Measurements from ENCODE around the gene NRARP.

The NRARP gene

DNA sequence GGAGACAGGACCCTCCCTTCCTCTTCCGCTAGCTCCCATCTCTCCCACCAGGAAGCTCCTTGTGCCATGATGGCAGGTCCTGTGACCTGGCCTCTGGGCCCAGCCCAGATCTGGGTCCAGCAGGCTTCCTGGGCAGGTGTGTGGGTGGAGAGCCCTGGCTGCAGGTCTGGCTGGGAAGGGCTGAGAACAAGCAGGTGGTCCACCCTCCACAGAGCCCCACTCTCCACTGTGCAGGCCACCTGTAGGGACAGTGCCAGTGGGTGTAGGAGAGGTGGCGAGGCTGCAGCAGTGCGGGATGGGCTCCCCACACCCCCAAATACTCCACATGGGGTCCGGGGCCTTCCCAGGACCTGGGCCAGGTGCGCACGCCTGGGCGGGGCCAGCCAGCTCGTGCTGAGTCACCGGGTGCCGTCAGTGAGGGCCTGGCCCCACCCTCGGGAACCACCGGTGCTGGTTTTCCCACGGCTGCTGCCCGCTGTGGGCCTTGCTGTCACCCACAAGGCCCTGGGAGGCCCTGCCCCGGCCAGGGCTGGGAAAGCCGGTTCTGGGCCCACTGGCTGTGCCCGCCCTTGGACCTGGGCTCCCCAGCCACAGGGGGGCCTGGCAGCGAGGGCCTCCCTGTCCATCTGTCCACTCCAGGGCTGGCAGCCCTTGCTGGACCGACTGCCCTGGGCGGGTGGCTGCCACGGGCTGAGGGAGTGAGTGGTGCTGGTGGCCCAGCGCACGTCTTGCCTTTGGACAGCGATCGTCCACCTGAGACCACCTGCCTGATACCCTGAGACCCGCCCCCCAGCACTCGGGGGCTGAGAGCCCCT lies 9.3 kb upstream of the NRARP start:
- DNase-seq (ENCODE audit: low read depth, low spot score): no peak

DNA sequence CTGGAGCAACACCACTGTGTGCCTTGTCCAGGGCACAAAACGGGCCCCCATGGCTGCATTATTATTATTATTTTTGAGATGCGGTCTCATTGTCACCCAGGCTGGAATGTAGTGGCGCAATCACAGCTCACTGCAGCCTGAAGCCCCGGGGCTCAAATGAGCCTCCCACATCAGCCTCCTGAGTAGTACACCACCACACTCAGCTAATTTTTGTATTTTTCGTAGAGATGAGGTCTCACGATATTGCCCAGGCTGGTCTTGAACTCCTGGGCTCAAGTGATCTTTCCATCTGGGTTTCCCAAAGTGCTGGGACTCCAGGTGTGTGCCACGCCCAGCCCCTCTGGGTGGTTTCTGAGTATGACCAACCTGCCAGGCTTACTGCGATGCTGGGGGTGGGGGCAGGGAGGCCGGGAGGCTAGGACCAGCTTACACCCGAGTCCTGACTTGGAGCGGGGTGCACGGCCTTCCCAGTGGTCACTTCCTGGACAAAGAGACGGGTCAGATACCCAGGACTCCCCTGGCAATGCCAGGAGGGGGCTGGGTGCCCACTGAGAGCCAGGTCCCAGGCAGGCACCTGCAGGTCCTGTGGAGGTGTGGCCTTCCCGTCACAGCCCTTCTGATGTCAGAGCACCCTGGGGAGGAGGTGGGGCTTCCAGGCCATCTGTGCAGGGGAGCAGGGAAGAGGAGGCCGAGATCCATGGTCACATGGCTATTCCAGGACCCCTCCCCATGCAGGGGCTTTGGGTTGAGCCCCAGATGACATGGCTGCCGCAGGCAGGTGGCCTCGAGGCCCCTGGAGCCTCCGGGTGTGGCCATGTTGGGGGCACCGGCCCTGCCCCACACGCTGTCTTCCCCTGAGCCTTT lies 8.3 kb upstream of the NRARP start:
- DNase-seq (ENCODE audit: low read depth, low spot score): no peak

DNA sequence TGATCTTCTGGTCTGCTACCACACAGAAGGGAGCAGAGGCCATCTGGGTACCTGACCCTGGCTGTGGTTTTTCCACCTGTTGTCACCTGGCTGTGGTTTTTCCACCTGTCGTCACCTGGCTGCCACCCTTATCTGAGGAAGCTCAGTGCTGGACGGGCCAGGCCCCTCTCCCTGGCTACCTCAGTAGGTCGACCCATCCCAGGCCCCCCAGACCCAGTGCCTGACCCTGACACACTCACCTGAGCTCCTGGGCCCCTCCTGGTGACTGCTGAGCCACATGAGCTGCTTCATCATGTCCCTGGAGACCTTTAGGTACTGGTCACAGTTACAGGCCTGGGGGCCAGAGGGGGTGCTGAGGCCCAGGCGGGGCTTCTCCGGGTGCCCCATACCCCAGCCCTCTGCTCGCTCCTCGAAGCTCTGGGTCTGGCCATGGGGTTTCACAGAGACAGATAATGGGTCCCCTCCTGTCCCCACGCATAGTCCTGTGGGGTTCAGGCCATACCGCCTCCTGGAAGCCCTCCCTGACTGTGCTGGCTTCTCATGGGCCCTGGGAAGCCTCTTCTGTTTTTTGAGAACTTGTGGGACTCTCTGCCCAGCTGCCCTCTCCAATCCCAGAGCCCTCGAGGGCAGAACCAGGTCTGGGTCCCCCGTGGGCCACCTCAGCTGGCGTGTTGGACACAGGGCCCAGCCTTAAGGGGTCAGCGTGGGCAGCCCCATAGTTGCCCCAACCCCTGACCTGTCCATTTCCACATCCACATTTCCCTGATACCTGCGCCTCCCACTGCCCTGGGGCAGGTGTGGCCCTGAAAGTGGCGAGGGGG lies 7.5 kb upstream of the NRARP start:
- DNase-seq (ENCODE audit: low read depth, low spot score): no peak

DNA sequence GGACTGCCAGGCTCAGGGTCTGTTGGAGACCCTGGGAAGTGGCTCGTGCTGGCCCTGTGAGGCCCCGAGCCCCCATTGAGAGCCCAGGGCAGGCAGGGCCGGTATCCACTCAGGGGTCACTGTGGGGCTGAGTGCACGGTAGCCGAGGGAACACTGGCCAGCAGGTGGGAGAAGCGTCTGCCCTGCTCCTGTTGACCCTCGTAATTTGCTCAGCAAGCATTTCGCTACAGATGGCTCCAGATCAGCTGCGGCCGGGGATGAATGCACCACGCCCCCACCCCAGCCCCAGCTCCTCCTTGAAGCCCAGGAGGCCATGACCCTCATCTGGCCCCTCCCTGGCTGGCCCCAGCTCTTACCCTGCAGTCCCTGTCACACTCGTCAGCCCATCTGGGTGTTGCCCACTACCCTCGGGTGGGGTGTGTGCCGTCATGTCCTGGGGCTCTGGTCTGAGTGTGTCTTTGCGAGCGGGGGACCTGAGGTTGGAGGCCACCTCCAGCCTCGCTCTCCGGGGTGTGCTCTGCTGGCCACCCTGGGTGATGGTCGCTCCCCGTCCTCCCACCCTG lies 6.1 kb upstream of the NRARP start:
- DNase-seq (ENCODE audit: low read depth, low spot score): no peak

DNA sequence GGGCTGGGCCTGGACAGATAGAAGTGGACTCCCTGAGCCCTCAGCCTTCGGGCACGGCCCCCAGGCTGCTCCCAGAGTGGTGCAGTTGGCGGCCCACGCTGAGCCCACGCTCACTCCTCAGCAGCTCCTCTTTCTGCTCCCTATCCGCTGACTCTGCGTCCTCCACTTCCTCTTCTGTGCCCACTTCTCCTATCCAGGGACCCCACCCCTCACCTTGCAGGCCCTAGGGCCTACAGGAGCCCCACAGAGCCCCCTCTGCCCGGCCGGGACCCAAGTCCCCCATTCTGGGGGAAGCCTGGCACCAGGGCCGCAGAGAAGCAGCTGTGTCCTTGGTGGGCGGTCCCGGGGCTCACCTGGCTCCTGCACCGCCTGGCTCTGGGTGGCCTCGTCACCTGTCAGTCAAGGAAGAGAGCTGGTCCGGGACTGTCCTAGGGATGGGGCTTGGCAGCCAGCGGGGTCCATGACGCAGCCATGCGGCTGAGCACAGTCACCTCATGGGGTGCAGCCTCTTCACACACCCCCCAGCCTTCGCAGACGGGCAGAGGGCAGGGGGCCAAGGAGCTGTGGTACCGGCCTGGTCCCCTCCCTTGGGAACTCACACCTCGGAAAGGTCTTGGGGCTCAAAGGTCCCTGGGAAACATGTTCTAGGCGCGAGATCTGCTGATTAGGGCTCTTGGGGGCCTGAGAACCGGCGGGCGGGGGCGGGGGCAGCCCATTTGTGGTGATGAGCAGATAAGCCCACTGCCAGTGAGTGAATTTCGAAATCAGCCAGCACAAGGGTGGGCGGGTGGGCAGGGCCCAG lies 5.4 kb upstream of the NRARP start:
- DNase-seq (ENCODE audit: low read depth, low spot score): no peak

DNA sequence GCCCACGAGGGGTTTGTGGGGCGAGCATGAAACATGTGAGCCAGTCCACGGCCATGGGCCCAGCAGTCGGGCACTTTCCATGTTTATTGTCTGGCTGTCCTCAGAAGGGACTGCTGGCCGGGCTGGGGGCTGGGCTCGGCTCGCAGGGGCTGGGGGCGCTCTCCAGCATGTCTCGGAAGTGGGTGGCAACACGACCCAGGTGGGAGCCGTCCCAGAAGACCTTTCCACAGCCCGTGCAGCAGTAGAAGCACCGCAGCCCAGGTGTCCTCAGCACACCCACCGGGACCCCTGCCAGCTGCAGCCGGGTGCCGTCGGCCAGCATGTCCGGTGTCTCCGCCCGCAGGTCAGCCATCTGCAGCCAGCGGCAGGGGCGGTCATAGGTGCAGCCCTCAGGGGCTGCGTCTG lies 4.8 kb upstream of the NRARP start:
- no peak for DNase-seq (ENCODE audit: low read depth, low spot score)

DNA sequence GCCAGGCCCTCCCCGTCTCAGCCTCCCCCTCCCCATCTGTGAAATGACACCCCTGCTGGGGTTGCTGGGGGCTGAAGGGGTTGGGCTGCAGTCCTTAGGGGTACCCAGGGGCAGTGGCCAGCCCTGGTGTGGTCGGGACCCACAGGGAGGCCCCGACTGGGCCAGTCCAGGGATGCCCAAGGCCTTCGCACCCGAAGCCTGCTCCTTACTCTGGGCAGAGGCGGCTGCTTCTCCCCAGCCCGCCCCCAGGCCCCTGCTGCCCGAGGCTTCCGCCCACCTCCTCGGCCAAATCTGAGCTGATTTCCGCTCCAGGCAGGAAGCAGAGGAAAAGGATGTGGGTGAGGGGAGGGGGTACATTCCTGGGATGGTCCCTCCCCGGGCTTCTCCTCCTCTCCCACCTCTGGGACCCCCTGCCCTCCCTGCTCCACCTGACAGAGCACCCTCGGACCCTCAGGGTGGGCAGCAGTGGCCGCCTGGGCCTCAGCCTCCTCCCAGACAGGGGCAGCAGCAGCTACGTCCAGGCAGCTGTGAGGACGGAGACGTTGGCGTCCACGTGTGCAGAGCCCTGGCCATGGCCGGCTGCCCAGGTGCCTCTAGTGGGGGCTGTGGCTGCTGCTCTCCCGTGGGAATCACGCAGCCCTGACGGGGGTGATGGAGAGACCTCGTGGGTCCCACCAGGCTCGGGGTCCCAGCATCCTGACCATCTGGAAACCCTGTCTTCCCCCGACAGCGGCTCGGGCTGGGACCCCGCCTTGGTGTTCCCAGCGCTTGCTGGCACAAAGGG lies 4.2 kb upstream of the NRARP start:
- no peak for DNase-seq (ENCODE audit: low read depth, low spot score)

DNA sequence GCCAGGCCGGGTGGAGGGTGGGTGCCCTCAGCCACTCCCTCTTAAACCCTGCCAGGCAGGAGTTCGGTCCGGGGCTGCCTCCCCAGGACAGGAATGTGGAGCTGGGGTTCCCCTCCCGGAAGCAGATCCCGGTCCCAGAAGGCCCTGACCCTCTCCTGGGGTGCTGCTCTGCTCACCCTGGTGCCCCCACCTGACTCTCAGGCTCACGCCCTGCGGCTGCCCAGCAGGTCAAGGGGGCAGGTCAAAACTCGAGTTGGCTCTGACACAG lies 3.7 kb upstream of the NRARP start:
- DNase-seq (ENCODE audit: low read depth, low spot score): no peak

DNA sequence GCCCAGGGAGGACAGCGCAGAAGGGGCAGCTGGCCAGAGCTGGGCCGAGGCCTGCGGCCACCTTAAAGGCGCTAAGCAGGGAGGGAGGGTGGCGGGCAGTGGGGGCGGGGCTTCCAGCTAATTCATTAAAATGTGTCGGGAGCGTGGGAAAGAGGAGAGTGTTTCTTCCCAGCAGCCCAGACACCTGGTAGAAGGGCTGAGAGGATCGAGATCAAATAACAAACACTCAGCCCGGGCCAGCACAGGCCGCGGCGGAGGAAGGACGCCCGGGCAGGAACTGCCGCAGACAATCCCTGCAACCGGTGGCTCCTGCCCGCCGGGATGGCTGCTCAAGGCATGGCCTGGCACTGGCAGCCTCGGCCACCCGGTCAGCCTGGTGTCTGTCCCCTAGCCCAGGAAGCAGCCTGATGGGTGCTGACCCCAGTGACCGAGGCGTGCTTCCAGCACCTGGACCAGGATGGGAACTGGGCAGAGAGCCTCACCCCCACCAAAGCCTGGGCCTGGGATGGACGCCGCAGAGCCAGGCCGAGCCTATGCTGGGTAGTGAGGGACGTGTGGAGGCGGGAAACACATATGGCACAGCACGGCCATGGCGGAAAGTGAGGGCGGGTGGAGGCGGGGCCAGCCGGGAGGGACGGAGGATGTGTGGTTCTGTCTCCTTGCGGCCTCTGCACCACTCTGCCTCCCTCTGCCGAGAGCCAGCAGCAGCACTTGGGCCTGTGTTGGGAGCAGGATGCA lies 3.2 kb upstream of the NRARP start:
- DNase-seq (ENCODE audit: low read depth, low spot score): no peak

DNA sequence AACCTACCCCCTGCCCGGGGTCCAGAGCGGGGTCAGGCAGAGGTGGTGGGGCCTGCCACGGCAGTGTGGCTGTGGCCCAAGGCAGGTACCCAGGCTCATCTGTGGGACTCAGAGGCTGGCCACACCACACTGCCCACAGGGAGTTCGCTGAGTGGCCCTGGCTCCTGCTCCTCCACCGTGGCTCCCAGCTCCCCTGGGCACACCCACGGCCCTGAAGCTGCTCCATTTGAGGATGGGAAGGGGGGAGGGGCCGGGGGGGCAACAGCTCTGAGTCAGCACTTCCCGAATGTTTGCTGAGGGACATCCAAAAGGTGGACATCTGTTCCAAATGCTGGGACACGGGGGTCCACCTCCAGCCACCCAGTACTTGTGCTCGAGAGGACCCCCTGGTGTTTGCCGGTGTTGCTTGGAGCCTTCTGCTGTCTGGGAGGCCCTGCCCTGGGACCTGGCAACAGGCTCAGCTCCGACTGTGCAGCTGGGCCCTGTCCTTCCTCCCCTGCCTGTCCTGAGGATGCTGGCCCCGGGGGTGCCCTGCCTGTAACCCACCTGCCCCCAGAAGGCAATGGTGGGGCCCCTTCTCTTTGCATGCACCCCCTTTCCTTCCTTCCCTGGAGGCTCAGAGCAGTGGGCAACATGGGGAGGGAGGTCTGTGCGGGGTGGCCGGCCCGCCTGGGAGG lies 2.5 kb upstream of the NRARP start:
- DNase-seq (ENCODE audit: low read depth, low spot score): no peak

DNA sequence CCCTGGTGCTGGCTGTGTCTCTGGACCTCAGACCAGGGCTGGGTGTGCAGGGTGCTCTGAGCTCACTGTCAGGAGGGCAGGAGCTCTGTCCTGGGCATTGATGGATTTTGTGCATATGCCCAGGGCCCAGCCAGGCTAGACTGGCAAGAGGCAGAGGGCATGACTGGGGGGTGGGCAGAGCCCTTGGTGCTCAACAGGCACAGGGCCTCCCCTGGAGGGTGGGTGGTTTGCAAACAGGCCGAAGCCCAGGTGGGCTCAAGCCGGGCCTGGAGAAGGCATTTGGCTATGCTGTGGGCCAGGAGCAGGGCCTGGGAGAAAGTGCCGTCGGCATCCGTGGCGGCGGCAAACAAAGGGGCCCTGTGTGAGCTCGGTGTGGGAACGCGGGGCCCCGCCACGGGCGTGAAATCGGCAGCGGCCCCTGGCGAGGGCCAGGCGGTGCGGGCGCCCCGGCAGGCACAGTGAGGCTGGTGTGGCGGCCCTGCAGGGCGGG lies 1.9 kb upstream of the NRARP start:
- DNase-seq (ENCODE audit: low read depth, low spot score): no peak

DNA sequence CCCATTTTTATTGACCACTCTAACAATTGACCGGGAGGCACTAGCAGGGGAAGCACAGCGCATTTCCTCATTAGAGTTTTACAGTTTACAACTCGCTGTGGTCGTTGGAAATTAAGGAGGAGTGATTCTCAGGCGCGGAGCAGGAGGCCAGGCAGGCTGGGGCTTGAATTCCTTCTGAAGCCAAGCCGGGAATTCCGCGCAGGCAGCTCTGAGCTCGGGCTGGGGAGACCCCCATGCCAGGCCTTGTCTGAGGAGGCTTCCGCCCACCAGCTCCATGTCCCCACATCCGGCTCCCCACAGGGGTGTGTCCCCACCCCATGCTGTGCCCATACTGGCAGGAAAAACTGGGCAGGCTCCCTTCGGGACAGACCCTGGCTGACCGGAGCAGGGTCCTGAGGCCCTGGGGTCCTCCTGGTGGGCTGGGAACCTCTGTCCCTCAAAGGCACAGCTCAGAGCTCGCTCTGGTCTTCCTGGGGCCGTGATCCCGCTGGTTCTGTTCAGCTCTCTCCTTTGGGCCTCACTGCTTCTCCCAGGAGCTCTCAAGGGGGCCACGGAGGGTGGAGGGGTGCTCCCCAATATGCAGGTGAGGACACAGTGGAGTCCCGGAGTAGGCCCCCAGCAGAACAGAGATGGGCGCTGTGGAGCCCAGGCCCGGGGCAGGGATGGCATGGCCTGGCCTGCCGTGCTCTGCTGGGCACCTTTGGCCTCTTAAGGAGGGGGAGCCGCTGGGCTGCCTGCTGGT lies 1.3 kb upstream of the NRARP start:
- no peak for DNase-seq (ENCODE audit: low read depth, low spot score)

DNA sequence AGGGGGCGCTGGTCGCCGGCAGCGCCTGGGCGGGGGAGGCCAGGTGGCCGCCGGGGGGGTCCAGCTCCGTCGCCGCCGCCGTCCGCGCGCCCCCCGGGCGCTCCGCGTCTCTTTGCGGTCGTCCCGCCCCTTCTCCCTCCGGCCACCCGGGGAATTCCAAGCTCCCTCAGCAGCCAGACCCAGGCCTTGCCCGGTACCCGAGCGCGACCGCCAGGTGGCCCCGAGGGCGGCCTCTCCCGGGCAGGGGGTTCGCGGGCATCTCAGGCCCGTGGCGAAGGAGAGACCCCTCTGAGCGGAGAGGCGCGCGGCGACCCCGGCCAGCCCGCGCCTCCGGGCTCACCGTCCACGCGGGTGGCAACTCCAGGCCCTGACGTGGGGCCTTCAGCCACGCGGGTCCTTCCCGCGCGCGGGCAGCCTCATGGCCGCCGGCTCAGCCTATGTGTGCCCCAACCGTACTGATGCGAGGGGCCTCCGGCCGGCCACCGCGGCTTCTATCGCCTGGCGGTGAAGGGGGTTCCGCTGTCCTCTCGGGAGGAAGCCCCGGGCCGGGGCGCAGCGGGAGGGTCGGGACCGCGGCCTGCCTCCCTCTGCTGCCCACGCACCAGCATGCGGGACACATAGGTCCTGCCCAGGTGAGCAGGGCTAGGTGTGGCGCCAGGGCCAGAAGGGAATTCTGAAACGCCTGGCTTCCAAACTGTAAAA lies 529 bp upstream of the NRARP start:
- DNase-seq (ENCODE audit: low read depth, low spot score): no peak

DNA sequence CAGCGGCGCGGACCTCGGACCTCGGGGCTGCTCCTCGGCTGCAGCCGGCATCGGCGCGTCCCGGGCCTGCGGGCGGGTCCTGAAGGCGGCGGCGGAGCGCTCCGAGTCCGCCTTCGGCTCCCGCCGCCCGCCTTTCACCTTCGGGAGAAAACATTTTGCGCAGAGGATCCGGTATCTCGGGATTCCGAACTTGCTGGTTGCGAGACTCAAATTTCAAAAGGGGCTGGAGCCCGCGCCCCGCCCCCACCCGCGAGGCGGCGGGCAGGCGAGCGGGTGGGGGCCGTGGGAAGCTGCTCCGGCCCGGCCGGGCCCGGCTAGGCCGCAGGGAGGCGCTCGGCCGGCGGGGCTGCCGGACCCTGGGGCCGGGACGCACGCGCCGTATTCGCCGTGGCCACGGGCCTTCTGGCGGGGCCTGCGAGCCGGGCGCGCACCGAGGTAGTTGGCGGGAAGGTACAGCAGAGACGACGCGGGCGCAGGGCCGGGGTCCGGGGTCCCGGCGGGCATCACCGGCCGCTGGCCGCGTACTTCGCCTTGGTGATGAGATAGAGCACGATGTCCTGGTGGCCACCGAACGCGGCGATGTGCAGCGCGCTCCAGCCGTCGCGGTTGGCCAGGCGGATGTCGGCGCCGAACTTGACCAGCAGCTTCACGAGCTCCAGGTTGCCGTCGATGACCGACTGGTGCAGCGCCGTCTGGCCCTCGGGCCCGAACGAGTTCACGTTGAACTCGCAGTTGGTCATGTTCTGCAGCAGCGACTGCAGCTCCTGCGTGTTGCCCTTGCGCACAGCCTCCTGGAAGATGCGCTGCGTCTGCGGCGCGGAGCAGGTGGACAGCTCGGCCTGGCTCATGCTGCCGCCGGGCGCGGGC lies 757 bp downstream of the NRARP start:
- DNase-seq (ENCODE audit: low read depth, low spot score): no peak

DNA sequence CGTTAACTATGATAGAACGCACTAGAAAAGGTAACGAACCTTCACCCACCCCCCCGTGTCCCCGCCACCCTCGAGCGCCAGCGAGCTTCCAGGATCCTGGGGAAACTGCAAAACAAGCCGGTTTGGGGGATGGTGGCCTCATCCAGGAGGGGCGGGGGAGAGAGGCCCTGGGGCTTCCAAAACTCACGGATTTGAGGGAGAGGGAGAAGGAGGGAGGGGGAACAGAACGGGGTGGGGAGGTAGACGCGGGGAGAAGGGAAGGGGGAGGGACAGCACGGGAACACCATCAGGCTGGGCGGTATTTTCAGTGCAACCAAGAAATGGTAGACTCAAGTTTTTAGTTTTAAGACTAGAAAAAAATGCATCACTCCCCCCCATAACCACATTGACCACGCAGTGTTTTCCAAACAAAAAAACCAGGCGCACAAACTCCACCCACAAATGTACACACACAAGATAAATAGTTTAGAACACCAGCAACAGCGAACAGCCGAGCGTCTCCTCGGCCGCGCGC lies 1.4 kb downstream of the NRARP start:
- DNase-seq (ENCODE audit: low read depth, low spot score): no peak

DNA sequence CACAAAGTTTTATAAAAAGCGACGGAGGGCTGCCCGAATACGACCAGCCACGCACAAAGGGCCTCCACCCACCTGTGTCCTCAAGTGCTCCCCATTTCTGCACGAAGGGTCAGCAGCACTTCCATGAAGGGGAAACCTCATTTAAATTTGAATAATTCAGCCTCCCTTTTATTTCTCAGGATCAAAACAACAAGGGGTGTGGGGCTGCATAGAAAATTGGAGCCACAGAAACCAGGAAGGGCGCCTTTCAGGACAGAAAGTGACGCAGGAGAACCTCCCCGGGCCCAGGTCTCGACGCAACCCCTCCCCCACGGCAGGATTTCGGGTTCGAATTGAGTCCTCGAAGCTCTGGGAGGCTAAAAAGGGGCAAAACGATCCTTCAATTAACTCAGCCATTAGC lies 2.1 kb downstream of the NRARP start:
- DNase-seq (ENCODE audit: low read depth, low spot score): no peak

DNA sequence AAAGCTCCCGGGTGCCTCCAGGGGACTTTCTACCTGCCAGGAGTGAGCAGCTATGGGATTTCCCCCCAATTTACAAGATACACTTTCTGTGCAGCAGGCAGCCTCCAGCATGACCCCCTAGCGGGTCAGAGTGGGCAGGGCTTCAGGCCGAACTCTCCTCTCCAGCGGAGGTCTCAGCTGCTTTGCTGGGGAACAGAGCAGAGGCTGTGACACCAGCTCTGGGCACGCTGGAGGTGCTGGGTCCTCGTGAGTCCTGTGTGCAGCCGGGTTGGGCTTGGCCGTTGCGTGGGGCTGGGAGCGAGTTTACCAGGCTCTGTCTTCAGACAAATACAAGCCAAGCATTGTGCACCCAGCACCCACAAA lies 2.9 kb downstream of the NRARP start:
- DNase-seq (ENCODE audit: low read depth, low spot score): no peak
